ENCODE data around the gene TMEM40.
"Not testable (repeated sequence)": the region's sequence is repeated elsewhere in the genome, so short reads cannot be mapped to it uniquely, and the experiment has no call there.

The TMEM40 gene

GRCh38 chr3:12775970-12776369 lies 16.9 kb upstream of the TMEM40 start:
- not testable (repeated sequence) for DNase-seq (ENCODE audit: low read depth)

DNA sequence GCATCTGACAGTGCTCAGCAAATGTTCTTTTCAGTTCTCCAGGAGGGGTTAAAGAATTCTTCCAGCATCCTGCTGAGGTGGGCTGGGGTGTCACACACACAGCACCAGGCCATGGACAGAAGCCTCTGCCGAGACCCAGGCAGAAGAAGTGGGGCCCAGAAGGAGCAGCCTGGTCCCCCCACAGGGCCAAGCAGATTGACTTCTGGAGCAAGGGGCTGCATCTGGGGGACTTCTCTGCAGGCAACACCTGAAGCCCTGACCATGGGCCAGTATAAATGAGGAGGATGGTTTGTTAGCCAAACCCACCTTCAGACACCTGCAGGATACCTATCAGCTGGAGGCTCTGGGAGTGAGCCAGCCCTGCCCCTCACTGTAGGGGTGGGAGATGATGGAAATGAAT lies 16.2 kb upstream of the TMEM40 start:
- DNase-seq (ENCODE audit: low read depth): no peak

- no peak for DNase-seq (ENCODE audit: low read depth)
Measured at GRCh38 chr3:12774619-12775018, 15.6 kb upstream of the TMEM40 start.

DNA sequence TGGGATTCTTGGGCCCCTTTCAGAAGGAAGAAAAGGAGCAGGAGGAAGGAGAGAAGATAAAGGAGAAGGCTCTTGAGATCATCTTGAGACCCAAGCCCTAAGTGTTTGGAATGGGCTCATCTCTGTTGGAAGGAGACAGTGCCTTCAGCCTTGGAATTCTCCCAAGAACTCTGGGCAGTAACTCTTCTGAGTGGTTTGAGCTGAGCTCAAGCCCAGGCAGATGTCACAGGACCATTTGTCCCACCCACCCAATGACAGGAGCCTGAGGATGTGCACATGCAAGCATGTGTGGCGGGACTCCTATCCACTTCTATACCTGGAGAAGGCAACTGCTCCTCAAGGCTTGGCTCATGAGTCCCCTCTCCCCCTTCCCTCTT lies 14.6 kb upstream of the TMEM40 start:
- no peak for DNase-seq (ENCODE audit: low read depth)

- no peak for DNase-seq (ENCODE audit: low read depth)
Measured at GRCh38 chr3:12773030-12773709, 14.1 kb upstream of the TMEM40 start.

DNA sequence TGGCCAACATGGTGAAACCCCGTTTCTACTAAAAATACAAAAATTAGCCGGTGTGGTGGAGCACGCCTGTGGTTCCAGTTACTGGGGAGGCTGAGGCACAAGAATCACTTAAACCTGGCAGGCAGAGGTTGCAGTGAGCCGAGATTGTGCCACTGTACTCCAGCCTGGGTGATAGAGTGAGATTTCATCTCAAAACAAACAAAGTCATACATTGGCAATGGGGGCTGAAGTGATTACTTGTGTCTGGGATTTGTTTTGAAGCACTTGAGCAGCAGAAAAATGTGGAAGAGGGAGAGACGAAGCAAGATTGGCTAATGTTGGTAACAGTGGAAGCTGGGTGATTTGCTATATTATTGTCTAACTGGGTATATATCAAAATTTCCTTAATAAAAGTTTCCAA lies 13.4 kb upstream of the TMEM40 start:
- no peak for DNase-seq (ENCODE audit: low read depth)

- no peak for DNase-seq (ENCODE audit: low read depth)
Measured at GRCh38 chr3:12771236-12771635, 12.2 kb upstream of the TMEM40 start.

GRCh38 chr3:12769761-12770160 lies 10.7 kb upstream of the TMEM40 start:
- no peak for DNase-seq (ENCODE audit: low read depth)

DNA sequence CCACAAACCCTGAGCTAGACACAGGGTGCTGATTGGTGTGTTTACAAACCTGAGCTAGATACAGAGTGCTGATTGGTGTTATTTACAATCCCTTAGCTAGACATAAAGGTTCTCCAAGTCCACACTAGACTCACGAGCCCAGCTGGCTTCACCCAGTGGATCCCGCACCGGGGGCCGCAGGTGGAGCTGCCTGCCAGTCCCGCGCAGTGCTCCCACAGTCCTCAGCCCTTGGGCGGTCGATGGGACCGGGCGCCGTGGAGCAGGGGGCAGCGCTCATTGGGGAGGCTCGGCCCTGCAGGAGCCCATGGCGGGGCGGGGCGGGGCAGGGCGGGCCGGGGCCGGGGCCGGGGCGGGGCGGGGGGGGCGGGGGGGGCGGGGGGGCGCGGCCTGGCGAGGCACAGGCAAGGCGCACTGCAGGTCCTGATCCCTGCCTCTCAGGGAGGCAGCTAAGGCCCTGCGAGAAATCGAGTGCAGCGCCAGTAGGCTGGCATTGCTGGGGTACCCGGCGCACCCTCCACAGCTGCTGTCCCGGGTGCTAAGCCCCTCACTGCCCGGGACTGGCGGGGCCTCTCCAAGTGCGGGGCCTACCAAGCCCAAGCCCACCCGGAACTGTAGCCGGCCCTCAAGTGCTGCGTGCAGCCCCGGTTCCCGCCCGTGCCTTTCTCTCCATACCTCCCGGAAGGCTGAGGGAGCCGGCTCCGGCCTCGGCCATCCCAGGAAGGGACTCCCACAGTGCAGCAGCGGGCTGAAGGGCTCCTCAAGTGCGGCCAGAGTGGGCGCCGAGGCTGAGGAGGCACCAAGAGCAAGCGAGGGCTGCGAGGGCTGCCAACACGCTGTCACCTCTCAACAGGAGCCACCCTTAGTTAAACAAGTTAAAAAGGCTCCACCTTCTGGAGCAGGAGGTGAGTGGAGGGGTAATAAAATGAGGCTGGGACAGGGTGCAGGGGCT lies 9.8 kb upstream of the TMEM40 start:
- no peak for DNase-seq (ENCODE audit: low read depth)

DNA sequence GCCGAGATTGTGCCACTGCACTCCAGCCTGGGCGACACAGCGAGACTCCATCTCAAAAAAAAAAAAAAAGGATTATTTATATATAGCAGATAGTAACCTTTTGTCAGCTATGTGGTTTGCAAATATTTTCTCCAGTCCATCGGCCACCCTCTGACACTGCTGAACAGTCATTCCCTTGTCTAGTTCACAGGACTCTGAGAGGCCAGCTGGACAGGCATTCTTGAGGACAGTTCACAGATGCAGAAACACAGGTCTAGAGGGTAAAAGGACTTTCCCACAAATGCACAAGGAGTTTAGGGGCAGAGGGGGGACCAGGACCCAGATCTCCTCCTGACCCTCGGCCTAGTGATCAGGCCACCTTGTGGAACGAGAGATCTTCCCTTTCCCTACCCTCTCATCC lies 7.5 kb upstream of the TMEM40 start:
- DNase-seq (ENCODE audit: low read depth): no peak

- DNase-seq (ENCODE audit: low read depth): no peak
Measured at GRCh38 chr3:12764171-12764776, 5.2 kb upstream of the TMEM40 start.

GRCh38 chr3:12759693-12760565 lies 870 bp upstream of the TMEM40 start:
- DNase-seq (ENCODE audit: low read depth): no peak

DNA sequence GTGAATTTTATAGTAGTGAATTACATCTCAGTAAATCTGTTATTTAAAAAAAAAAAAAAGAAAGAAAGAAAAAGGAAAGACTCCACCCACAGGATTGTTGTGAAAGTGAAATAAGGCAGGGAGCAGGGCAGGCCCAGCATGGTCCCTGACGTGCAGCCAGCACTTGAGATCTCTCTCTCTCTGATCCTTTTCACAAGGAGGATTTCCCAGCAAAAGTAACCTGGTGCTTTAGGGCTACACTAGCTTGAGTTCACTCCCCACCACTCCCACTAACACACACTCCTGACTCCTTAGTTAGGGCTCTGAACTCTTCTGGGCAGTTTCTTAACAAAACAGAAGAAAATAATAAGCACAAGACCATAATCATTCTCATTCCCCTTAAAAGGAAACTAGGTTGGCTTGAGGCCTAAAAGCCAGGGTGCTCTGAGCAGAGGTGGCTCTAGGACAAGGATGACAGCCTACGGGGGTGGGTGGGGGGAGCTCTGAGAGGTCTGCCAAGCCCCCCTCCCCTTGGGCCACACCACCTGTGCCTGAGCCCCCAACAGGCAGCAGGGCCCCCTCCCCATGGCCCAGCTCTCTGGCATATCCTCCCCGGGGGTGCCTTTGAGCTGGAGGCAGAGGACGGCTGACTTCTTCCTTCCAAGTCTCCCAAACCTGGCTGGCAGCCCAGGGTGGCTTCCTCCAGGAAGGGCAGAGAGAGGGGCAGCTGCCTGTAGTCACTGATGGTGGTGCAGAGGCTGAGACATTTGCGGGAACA lies 856 bp downstream of the TMEM40 start:
- no peak for DNase-seq (ENCODE audit: low read depth)

GRCh38 chr3:12756635-12757034 lies 2.4 kb downstream of the TMEM40 start:
- DNase-seq (ENCODE audit: low read depth): no peak

DNA sequence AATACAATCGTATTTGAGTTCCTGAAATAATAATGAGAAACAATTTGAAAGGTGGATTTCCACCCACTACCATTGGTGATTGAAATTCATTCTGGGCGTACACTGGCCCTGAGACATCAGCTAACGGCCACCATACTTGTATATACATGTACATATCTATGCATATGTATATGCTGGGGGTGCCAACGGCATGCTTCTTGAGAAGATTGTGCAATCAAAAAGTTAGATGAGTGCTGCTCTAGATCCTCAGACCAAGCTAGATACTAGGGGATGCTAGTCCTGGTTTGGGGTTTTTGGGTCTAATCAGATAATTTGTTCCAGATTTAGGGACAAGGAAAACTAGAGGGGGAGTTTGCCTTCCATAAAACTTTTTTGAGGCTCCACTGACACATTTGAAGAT lies 2.9 kb downstream of the TMEM40 start:
- DNase-seq (ENCODE audit: low read depth): no peak

DNA sequence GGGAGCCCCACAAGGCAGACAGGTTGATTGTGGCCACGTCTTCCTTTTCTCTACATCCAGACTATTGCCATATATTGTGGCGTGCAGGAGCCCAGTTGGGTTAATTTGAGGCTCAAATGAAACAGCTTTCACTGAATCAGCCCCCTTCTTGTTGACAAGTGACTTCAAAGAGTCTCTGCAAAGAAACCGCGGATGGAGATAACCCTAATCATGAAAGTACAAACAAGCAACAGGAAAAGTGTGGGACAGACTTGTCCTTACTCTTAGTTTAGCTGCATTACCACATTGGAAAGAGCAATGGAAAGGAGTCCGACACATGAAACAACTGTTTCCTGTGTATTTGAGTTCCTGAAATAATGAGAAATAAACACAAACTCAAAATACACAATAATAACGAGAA lies 3.3 kb downstream of the TMEM40 start:
- no peak for DNase-seq (ENCODE audit: low read depth)

- no peak for DNase-seq (ENCODE audit: low read depth)
Measured at GRCh38 chr3:12754313-12754712, 4.7 kb downstream of the TMEM40 start.

GRCh38 chr3:12753275-12754028 lies 5.6 kb downstream of the TMEM40 start:
- DNase-seq (ENCODE audit: low read depth): no peak

GRCh38 chr3:12752809-12753208 lies 6.2 kb downstream of the TMEM40 start:
- DNase-seq (ENCODE audit: low read depth): no peak

- DNase-seq (ENCODE audit: low read depth): no peak
Measured at GRCh38 chr3:12752102-12752501, 7.0 kb downstream of the TMEM40 start.

DNA sequence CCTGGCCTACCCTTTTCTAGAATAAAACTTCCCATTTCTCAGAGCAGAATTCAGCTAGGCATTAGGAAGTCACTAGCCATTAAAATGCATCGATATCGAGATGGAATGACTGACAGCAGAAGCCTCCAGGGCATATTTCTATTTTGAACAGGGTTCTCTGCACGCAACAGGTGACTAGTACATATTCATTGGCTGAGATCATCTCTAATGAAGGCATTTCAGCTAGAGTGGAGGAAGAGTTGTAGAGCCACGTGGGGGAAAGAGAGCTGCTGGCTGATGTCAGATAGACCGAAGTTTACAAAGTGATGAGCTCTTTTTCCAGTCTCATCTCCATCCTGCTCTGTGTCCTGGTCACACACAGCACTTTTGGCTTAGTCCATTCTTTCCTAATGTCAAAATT lies 7.5 kb downstream of the TMEM40 start:
- no peak for DNase-seq (ENCODE audit: low read depth)

All from activated T-helper 9 cell treated with anti-CD3 and anti-CD28 coated beads, Interleukin-2, amount 50 U/mL, for 16 hours (primary cell).